HG03378 (cell line): Measurements from ENCODE around the gene CREBBP.

Experiments
- ATAC-seq: cut with Tn5 transposase; IDR thresholded peaks from one replicate; pipeline ENCODE4 v1.9.1; 2021; ENCODE audit warnings: mild to moderate bottlenecking, moderate library complexity; ENCODE audit not compliant: unreplicated experiment

Gene CREBBP

GRCh38 chr16:3825103-3825502, 55.4 kb downstream of the CREBBP start:
- ATAC-seq: no peak

- ATAC-seq: no peak
Observed at GRCh38 chr16:3824121-3824795, 56.3 kb downstream of the CREBBP start.

GRCh38 chr16:3823427-3823826, 57.1 kb downstream of the CREBBP start:
- no peak for ATAC-seq

- ATAC-seq: no peak
Observed at GRCh38 chr16:3822366-3823045, 58.0 kb downstream of the CREBBP start.

- no peak for ATAC-seq
Observed at GRCh38 chr16:3821184-3821583, 59.3 kb downstream of the CREBBP start.

- no peak for ATAC-seq
Observed at GRCh38 chr16:3819746-3820724, 60.5 kb downstream of the CREBBP start.

- ATAC-seq: no peak
Observed at GRCh38 chr16:3819175-3819527, 61.4 kb downstream of the CREBBP start.

GRCh38 chr16:3816326-3816725, 64.2 kb downstream of the CREBBP start:
- ATAC-seq: no peak

- no peak for ATAC-seq
Observed at GRCh38 chr16:3814755-3815154, 65.8 kb downstream of the CREBBP start.

- no peak for ATAC-seq
Observed at GRCh38 chr16:3812469-3813172, 67.9 kb downstream of the CREBBP start.

GRCh38 chr16:3810818-3811217, 69.7 kb downstream of the CREBBP start:
- no peak for ATAC-seq

GRCh38 chr16:3810198-3810664, 70.3 kb downstream of the CREBBP start:
- ATAC-seq: no peak

- no peak for ATAC-seq
Observed at GRCh38 chr16:3808308-3809063, 72.0 kb downstream of the CREBBP start.

- no peak for ATAC-seq
Observed at GRCh38 chr16:3807425-3808123, 72.9 kb downstream of the CREBBP start.

- no peak for ATAC-seq
Observed at GRCh38 chr16:3804426-3805016, 76.0 kb downstream of the CREBBP start.

- no peak for ATAC-seq
Observed at GRCh38 chr16:3800477-3801270, 79.8 kb downstream of the CREBBP start.

GRCh38 chr16:3800019-3800418, 80.5 kb downstream of the CREBBP start:
- ATAC-seq: no peak

- ATAC-seq: no peak
Observed at GRCh38 chr16:3799354-3799753, 81.2 kb downstream of the CREBBP start.
